GM12878 (cell line): ENCODE measurements around the gene BAHD1. TPM values are rescaled to one million over a fixed set of nuclear protein-coding genes. Genes with fewer than 3 reads are reported as not detected.

Source experiments
- ATAC-seq: fragments of 200-7000 bp; cut with Tn5 transposase; 3 replicates; pipeline ENCODE4 v1.9.1; 2020; ENCODE audit warnings: mild to moderate bottlenecking, moderate library complexity
- BruUV-seq: library from RNA; stranded (reverse); fragments of 400-500 nt; replicated peaks from 2 replicates; lab custom pipeline; 2021; lab: Mats Ljungman, UMichigan
- CTCF ChIA-PET: fragments of 300-600 bp; sonication (Branson Sonifier 250); formaldehyde crosslinking; extraction: SDS; loops from one replicate; lab custom pipeline; 2021; ENCODE audit warnings: inconsistent platforms; lab: Yijun Ruan, JAX
- POLR2A ChIA-PET: fragments of 350-600 bp; formaldehyde crosslinking; extraction: SDS; loops from one replicate; lab custom pipeline; 2021; ENCODE audit warnings: inconsistent platforms; lab: Charles Lee
- RAD21 ChIA-PET: fragments of 300-600 bp; sonication (Branson Sonifier 250); formaldehyde crosslinking; loops from one replicate; lab custom pipeline; 2023; ENCODE audit warnings: antibody characterized with exemption; ENCODE audit not compliant: unreplicated experiment; lab: Charles Lee
- SMC1A ChIA-PET: fragments of 300-600 bp; sonication (Branson Sonifier 250); formaldehyde crosslinking; loops from one replicate; lab custom pipeline; 2023; ENCODE audit not compliant: unreplicated experiment, uncharacterized antibody; lab: Charles Lee
- DNase-seq: peaks from one replicate; pipeline ENCODE4 v3.0.0-alpha.2; 2011; ENCODE audit warnings: low read depth, low spot score
- FAIRE-seq: peaks from 3 replicates; lab custom pipeline; 2011; peaks lifted over from hg19 to GRCh38; lab: Jason Lieb, UNC
- H2AFZ ChIP-seq: 2 replicates; pipeline ENCODE4 v1.6.0; 2011; ENCODE audit warnings: low read depth, low read length, control low read depth; ENCODE audit not compliant: control insufficient read depth
- H3K27ac ChIP-seq: 2 replicates; pipeline ENCODE4 v1.5.1; 2011; ENCODE audit warnings: control low read depth; ENCODE audit not compliant: control insufficient read depth, insufficient read depth
- H3K27me3 ChIP-seq, 2 experiments: replicated peaks in 1 of 2; 2 replicates each; pipeline versions ENCODE4 v1.6.0 to v1.6.1; 2011; ENCODE audit warnings: low read length in 1 of 2; ENCODE audit not compliant: control insufficient read depth in 2 of 2, insufficient read depth in 2 of 2
- H3K36me3 ChIP-seq, 2 experiments: 2 replicates each; pipeline ENCODE4 v1.5.1; 2011; ENCODE audit warnings: low read length in 1 of 2; ENCODE audit not compliant: control insufficient read depth in 2 of 2, insufficient read depth in 2 of 2
- H3K4me1 ChIP-seq: 2 replicates; pipeline ENCODE4 v1.6.1; 2011; ENCODE audit warnings: mild to moderate bottlenecking, low read length, moderate library complexity, mixed read lengths; ENCODE audit not compliant: control insufficient read depth, insufficient read depth
- H3K4me2 ChIP-seq: 2 replicates; pipeline ENCODE4 v1.6.0; 2011; ENCODE audit warnings: control low read depth; ENCODE audit not compliant: control insufficient read depth, insufficient read depth
- H3K4me3 ChIP-seq: fragments of 200-600 bp; sonication (generic); 2 replicates; pipeline ENCODE4 v1.5.1; 2016
- H3K79me2 ChIP-seq: 2 replicates; pipeline ENCODE4 v1.6.0; 2011; ENCODE audit warnings: low read length; ENCODE audit not compliant: control insufficient read depth, insufficient read depth
- H3K9ac ChIP-seq: 2 replicates; pipeline ENCODE4 v1.8.0; 2011; ENCODE audit warnings: low read length, control low read depth, mixed read lengths; ENCODE audit not compliant: control insufficient read depth, insufficient read depth
- H3K9me3 ChIP-seq: replicated peaks from 3 replicates; pipeline ENCODE4 v1.5.1; 2011; ENCODE audit warnings: mild to moderate bottlenecking, low read length; ENCODE audit not compliant: control insufficient read depth, insufficient read depth
- H4K20me1 ChIP-seq: 2 replicates; pipeline ENCODE4 v1.6.0; 2011; ENCODE audit not compliant: control insufficient read depth, insufficient read depth
- CBX3 ChIP-seq: fragments of 200-600 bp; sonication (generic); IDR thresholded peaks from 2 replicates; pipeline ENCODE4 v1.6.1; 2016; ENCODE audit warnings: low read depth, borderline replicate concordance
- CBX5 ChIP-seq: sonication (generic); IDR thresholded peaks from 2 replicates; pipeline ENCODE4 v1.6.1; 2016; ENCODE audit warnings: low read depth, moderate library complexity, mild to moderate bottlenecking, inconsistent platforms
- EP300 ChIP-seq, 2 experiments: fragments of 150-350 bp in 1 of 2; IDR thresholded peaks; 2 replicates each; pipeline ENCODE4 v1.6.1; 2011 to 2012; ENCODE audit warnings: low read depth in 2 of 2, low read length in 2 of 2, borderline replicate concordance in 1 of 2, improper control_type of control experiment in 1 of 2, inconsistent platforms in 1 of 2; ENCODE audit not compliant: control insufficient read depth in 1 of 2
- GATAD2B ChIP-seq: fragments of 450-650 bp; conservative IDR thresholded peaks from 2 replicates; pipeline ENCODE4 v1.6.1; 2017; ENCODE audit warnings: low read depth, mild to moderate bottlenecking, moderate library complexity
- HCFC1 ChIP-seq: fragments of 150-350 bp; IDR thresholded peaks from 2 replicates; pipeline ENCODE4 v1.6.1; 2014; ENCODE audit warnings: low read length
- IRF3 ChIP-seq: fragments of 450-650 bp; IDR thresholded peaks from 2 replicates; pipeline ENCODE4 v1.6.1; 2014; ENCODE audit warnings: mild to moderate bottlenecking
- IRF4 ChIP-seq: IDR thresholded peaks from 2 replicates; pipeline ENCODE4 v1.6.1; 2011; ENCODE audit warnings: low read depth, low read length
- JUNB ChIP-seq: IDR thresholded peaks from 2 replicates; pipeline ENCODE4 v1.6.1; 2016; ENCODE audit warnings: antibody characterized with exemption, mild to moderate bottlenecking
- MYB ChIP-seq: fragments of 150-350 bp; IDR thresholded peaks from 2 replicates; pipeline ENCODE4 v1.6.1; 2014; ENCODE audit warnings: mild to moderate bottlenecking, low read depth, low read length, borderline replicate concordance
- MYC ChIP-seq: IDR thresholded peaks from 2 replicates; pipeline ENCODE4 v1.6.1; 2011; ENCODE audit warnings: mild to moderate bottlenecking, low read length, moderate library complexity, inconsistent platforms; ENCODE audit not compliant: insufficient read depth, insufficient replicate concordance, insufficient read length, severe bottlenecking
- PAX5 ChIP-seq: IDR thresholded peaks from 2 replicates; pipeline ENCODE4 v1.6.1; 2011; ENCODE audit warnings: low read depth, low read length, borderline replicate concordance
- PBX3 ChIP-seq: IDR thresholded peaks from 2 replicates; pipeline ENCODE4 v1.6.1; 2011; ENCODE audit warnings: mild to moderate bottlenecking, low read depth, low read length, moderate library complexity; ENCODE audit not compliant: insufficient replicate concordance
- POLR2AphosphoS5 ChIP-seq: IDR thresholded peaks from 2 replicates; pipeline ENCODE4 v1.6.1; 2011; ENCODE audit warnings: mild to moderate bottlenecking, low read length, inconsistent platforms
- SUPT20H ChIP-seq: IDR thresholded peaks from 2 replicates; pipeline ENCODE4 v1.6.1; 2011; ENCODE audit warnings: low read depth, mild to moderate bottlenecking, low read length, moderate library complexity, borderline replicate concordance; ENCODE audit not compliant: control insufficient read depth
- ZSCAN29 ChIP-seq: fragments of 450-650 bp; IDR thresholded peaks from 2 replicates; pipeline ENCODE4 v1.6.1; 2017; ENCODE audit warnings: mild to moderate bottlenecking, moderate library complexity
- WGBS: methylation state at CpG from one replicate; pipeline ENCODE4 v1.1.6; 2016; ENCODE audit warnings: low lambda C conversion rate; ENCODE audit not compliant: insufficient replicate concordance, insufficient coverage; ENCODE audit errors: missing lambda C conversion rate; 5-methylcytosine and 5-hydroxymethylcytosine counted together
- in situ Hi-C: fragments of 300-500 bp; cut with MboI; formaldehyde crosslinking; loops from 9 replicates; pipeline ENCODE4 v1.14.3; 2018; ENCODE audit warnings: mixed read lengths
- intact Hi-C: fragments of 100-400 bp; cut with micrococcal nuclease; formaldehyde crosslinking; loops from one replicate; pipeline ENCODE4 v1.14.2; 2022; ENCODE audit not compliant: unreplicated experiment
- polyA plus RNA-seq, 11 experiments: library from polyadenylated mRNA; depleted of rRNA in 4 of 11; unstranded in 6 of 11; stranded (reverse) in 5 of 11; fragments of >200 nt; fragmentation: Nextera tagmentation in 4 of 11; fragmentation: Illumina TruSeq in 1 of 11; extraction: Ambion mirVana in 4 of 11; extraction: Trizol in 1 of 11; gene quantifications; 1 replicate in 1 of 11; 2 replicates in 10 of 11; pipeline versions ENCODE4 v1.2.1 to v1.2.3, GENCODE V29; 2011 to 2016; ENCODE audit warnings: inconsistent platforms in 2 of 11, missing spikeins in 2 of 11, low read depth in 1 of 11
- total RNA-seq, 4 experiments: library from RNA; depleted of rRNA in 3 of 4; stranded (reverse); fragments of >200 nt in 3 of 4; fragmentation: Illumina TruSeq in 1 of 4; extraction: Trizol in 1 of 4; gene quantifications; 2 replicates each; pipeline versions ENCODE4 v1.2.1 to v1.2.3, GENCODE V29; 2013 to 2021
- TF ChIP-seq, protein P1 (sequence below): IDR thresholded peaks from 2 replicates; pipeline ENCODE4 v1.6.1; 2011; ENCODE audit warnings: low read depth, low read length, improper control_type of control experiment, borderline replicate concordance

The BAHD1 gene
- total and polyA plus RNA-seq, 10 of the 15 experiments (the other 5 are each of a cell fraction or from before 2014, with no cell fraction given), result 0.21 to 21.8 (median 5.8) TPM

DNA sequence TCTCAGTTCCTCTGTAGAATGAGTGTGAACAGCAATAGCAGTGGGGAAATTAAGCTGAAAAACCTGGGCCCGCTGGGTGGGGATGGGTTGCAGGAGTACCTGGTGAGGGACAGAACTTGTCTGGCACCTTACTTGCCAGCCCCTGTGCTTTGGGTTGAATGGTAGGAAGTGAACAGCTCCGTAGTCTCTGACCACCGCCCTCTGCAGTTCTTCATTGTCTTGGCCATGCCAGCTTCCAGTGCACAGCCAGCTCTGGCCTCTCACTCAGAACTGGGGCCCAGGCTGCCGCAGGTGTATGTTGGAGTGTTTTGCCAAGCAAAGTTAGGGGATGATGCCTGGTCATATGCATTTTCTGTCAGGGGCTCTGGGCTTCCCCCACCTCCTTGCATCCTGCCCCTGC lies 16.0 kb downstream of the BAHD1 start:
- WGBS, result 67% methylated on average over 4 of the region's 4 CpGs
- POLR2A ChIA-PET, result interaction anchor here (0.8 to 1.0 kb wide), 2 partner anchors 9 to 13 kb away, joined by 3 read pairs; no protein-coding TSS in a partner anchor
- Histone ChIP-seq H3K27me3 (no peaks in the 10 kb centered on the region), H3K36me3 (peaks cover 6 to 17% of the 10 kb centered on the region in 2 experiments; a peak in 3 of 4 replicates), H3K9ac (no peak overlapping the region), H3K4me1 (peaks cover 34% of the 10 kb centered on the region), H3K27ac (no peak overlapping the region), H3K4me2 (no peak overlapping the region), H2AFZ (no peak overlapping the region), H3K9me3 (no peaks in the 10 kb centered on the region), H3K4me3 (no peak overlapping the region), H3K79me2 (peaks cover 33% of the 10 kb centered on the region), H4K20me1 (no peaks in the 10 kb centered on the region)
- intact Hi-C loops (no loop called here), in situ Hi-C loops (no loop called here)
- SMC1A ChIA-PET, result no interaction called here
- ATAC-seq (no peak), DNase-seq (no peak), FAIRE-seq (no peak)
- CTCF ChIA-PET, result interaction anchor here (0.6 to 1.6 kb wide), 4 partner anchors 13 to 782 kb away, joined by 3 to 4 read pairs (median 4); no protein-coding TSS in a partner anchor
- TF ChIP-seq CBX3 (no peak), PAX5 (no peak), PBX3 (no peak), MYB (no peak), IRF4 (no peak), CBX5 (no peak), HCFC1 (no peak), EP300 (IDR thresholded peaks at IDR 0.05; ENCODE audit: borderline replicate concordance in 1 of 2, control insufficient read depth in 1 of 2, low read depth in 2 of 2, low read length in 2 of 2) (no peak), SUPT20H (no peak), ZSCAN29 (no peak), MYC (no peak), POLR2AphosphoS5 (no peak), IRF3 (no peak), JUNB (no peak), GATAD2B (no peak)
- TF ChIP-seq, protein P1, sequence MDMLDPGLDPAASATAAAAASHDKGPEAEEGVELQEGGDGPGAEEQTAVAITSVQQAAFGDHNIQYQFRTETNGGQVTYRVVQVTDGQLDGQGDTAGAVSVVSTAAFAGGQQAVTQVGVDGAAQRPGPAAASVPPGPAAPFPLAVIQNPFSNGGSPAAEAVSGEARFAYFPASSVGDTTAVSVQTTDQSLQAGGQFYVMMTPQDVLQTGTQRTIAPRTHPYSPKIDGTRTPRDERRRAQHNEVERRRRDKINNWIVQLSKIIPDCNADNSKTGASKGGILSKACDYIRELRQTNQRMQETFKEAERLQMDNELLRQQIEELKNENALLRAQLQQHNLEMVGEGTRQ, result no peak
- BruUV-seq, result no TSS peak
- RAD21 ChIA-PET, result interaction anchor here (0.6 to 0.7 kb wide), 2 partner anchors 12 to 14 kb away, joined by 3 read pairs; no protein-coding TSS in a partner anchor
